Measurements from ENCODE around the gene ZNF425.
A peak's percentile ranks its signal among the peaks of the same experiment; 100 is the strongest.
"Not testable (repeated sequence)": the region's sequence is repeated elsewhere in the genome, so short reads cannot be mapped to it uniquely, and the experiment has no call there.

The ZNF425 gene

DNA sequence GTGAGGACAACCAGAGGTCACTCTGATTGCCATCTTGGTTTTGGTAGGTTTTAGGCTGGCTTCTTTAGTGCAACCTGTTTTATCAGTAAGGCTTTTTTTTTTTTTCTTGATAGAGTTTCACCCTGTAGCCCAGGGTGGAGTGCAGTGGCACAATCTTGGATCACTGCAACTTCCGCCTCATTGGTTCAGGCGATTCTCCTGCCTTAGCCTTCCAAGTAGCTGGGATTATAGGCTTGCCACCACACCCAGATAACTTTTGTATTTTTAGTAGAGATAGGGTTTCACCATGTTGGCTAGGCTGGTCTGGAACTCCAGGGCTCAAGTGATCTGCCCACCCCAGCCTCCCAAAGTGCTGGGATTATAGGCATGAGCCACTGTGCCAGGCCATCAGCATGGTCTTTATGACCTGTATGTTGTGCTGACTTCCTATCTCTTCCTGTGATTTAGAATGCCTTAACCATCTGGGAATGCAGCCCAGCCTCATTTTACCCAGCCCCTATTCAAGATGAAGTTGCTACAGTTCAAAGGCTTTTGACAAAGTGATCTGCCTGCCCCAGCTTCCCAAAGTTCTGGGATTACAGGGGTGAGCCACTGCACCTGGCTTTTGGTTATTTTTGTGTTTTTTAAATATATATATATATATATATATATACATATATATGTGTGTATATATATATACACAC lies 7.0 kb upstream of the ZNF425 start:
- DNase-seq (ENCODE audit: low spot score) = no peak

DNA sequence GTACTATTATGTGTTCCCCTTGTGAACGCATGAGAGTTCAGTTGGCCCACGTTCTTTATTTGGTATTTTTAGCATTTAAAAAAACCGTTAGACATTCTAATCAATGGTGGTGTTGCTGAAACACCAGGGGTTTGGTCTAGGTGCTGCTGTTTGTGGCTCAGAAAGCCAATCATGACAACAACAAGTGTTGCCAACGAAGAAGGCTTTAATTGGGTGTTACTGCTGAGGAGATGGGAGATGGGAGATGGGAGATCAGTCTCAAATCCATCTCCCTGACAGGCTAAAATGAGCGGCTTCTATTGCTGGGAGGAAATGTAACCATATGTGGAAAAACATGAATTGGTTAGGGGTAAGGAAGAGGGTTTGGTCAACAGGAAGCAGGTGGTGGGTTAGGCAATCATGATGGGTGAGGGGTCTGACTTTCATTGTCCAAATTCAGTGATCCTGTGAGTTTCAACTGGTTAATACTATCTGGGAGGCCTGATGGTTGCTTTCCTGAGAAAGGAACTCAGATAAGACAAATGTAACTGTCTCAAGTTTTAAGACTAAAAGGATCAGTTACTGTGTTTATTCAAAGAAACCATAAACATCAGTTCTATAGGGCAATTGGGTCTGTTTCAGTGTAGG lies 4.6 kb upstream of the ZNF425 start:
- DNase-seq (ENCODE audit: low spot score) = no peak

DNA sequence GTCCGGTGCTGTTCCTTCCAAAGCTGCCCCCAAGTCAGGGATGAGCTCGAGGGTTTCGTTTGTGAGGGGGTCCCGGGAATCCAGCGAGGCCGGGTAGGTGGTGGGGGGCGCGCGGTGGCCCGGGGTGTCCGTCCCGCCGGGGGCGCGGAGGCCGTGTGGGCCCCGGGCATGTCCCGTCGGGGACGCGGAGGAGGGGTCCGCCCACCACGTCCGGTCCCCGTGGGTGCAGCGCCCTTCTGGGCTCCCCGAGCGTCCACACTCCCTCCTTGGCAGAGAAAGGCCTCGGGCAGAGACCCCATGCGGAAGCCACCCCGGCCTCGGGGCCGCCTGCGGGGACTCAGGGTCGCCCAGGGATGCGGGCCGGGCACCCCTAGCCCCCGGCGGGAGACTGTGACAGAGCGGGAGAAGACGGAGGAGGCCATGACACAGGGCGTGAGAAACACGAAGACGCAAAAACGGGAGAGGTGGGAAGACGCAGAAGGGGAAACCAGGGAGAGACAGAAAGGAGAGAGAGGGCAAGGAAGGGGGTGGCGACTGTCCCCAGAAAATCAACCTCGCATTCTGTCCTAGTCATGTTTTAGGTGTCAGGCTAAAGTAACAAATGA lies 640 bp upstream of the ZNF425 start:
- DNase-seq (ENCODE audit: low spot score) = peak; percentile 59

DNA sequence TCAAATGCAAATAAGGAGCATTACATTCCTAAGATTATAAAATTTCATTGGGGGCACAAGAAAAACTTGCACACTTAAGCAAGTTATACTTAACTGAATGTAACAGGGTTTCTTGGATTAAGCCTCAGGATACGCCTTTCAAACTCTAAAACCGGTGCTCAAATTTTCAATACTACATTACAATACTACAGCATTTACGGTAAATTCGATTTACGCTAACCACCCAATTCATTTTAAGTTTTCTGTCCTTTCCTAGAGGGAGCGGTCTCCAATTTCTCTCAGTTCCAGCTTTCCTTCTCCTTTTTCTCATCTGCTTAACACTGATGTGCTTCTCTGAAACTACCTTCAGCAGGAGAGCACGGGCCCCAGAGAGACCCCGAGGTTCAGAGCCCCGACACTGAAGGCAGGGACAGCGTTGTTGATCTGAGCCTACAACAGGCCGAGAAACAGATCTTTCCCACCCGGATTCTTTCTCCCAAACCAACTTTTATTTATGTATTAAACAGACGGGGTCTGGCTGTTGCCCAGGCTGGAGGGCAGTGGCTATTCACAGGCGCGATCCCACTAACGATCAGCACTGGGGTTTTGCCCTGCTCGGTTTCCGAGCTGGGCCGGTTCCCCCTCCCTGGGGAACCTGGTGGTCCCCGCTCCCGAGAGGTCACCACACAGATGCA lies 798 bp downstream of the ZNF425 start:
- no peak for DNase-seq (ENCODE audit: low spot score)

DNA sequence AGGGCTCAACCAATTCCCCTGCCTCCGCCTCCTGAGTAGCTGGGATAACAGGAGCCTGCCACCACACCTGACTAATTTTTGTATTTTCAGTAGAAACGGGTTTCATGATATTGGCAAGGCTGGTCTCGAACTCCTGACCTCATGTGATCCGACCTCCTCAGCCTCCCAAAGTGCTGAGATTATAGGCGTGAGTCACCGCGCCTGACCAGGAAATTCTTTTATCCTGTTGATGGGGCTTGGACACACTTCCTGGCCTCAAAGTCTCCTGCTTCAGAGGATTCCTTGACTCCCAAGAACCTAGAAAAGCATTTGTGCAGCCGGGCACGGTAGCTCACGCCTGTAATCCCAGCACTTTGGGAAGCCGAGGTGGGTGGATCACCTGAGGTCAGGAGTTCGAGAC lies 16.2 kb downstream of the ZNF425 start:
- DNase-seq (ENCODE audit: low spot score) = no peak

- no peak for DNase-seq (ENCODE audit: low spot score)
These were observed 21.4 kb downstream of the ZNF425 start for GRCh38 chr7:149104749-149105148.

DNA sequence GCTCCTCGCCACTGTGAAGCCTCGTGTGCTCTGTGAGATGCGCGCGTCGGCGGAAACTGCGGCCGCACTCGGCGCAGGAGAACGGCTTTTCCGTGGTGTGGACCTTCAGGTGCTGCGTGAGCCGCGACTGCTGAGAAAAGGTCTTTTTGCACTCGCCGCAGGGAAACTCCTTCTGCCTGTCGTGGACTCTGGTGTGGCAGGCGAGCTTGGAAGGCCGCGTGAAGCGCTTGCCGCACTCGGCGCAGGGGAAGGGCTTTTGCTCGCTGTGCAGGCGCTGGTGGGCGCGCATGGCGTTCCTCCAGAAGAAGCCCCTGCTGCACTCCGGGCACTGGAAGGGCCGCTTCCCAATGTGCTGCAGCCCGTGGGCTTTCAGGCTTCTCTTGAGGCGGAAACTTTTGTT lies 21.9 kb downstream of the ZNF425 start:
- DNase-seq (ENCODE audit: low spot score) = no peak

- DNase-seq (ENCODE audit: low spot score) = no peak
These were observed 22.7 kb downstream of the ZNF425 start for GRCh38 chr7:149103424-149103823.

DNA sequence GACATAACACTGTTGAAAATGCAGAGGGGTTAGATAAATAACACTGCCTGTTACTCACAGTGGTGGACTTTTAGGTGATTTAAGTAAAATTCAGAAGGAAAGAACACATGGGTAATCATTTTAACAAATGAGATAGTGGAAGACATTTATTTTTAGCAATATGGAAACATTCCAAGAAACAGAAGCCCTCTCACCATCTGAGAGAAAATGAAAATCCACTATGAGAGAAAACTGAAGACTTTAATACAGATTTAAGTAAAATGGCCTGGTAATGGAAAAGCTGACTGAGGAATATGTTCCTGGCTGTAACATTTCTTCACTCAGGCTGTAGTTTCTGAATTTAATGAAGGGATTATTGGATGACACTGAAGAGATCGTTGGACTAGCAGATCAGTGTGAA lies 23.5 kb downstream of the ZNF425 start:
- DNase-seq (ENCODE audit: low spot score) = no peak

- no peak for DNase-seq (ENCODE audit: low spot score)
These were observed 25.3 kb downstream of the ZNF425 start for GRCh38 chr7:149100821-149101220.

DNA sequence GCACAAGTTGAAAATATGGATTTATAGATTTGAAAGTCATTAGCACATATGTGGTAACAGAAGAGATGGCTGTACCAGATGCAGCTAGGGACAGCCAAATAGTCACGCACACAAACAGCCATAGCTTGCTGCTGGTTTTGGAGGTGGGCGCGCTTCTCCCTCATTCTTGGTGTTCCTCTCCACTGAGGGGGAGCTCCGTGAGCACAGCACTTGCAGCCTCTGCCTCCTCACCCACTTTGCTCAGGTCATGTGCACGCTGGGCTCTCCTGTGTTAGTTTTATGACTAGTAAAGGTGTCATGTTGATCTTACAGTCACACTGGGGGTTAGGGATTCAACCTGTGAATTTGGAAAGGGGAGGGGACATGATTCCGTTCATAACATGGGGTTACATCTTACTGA lies 27.1 kb downstream of the ZNF425 start:
- DNase-seq (ENCODE audit: low spot score) = no peak

DNA sequence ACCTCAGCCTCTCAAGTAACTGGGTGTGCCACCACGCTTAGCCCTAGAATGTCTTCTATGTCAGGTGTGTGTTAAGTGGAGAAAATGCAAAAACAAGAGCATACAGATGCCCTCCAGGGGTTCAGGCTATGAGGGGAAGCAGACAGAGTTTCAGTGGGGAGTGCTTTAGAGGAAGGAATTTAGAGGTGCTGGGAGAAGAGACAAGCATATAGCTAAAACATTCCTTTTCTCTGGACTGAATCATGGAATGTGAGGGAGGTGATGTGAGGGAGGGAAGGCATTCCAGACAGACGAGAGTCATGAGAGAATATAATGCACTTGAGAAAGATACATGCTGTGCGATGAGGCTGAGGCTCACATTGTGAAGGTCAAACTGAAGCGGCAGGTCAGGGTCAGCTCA lies 29.0 kb downstream of the ZNF425 start:
- DNase-seq (ENCODE audit: low spot score) = no peak

- no peak for DNase-seq (ENCODE audit: low spot score)
These were observed 32.9 kb downstream of the ZNF425 start for GRCh38 chr7:149093228-149093627.

- not testable (repeated sequence) for DNase-seq (ENCODE audit: low spot score)
These were observed 33.9 kb downstream of the ZNF425 start for GRCh38 chr7:149092244-149092643.

DNA sequence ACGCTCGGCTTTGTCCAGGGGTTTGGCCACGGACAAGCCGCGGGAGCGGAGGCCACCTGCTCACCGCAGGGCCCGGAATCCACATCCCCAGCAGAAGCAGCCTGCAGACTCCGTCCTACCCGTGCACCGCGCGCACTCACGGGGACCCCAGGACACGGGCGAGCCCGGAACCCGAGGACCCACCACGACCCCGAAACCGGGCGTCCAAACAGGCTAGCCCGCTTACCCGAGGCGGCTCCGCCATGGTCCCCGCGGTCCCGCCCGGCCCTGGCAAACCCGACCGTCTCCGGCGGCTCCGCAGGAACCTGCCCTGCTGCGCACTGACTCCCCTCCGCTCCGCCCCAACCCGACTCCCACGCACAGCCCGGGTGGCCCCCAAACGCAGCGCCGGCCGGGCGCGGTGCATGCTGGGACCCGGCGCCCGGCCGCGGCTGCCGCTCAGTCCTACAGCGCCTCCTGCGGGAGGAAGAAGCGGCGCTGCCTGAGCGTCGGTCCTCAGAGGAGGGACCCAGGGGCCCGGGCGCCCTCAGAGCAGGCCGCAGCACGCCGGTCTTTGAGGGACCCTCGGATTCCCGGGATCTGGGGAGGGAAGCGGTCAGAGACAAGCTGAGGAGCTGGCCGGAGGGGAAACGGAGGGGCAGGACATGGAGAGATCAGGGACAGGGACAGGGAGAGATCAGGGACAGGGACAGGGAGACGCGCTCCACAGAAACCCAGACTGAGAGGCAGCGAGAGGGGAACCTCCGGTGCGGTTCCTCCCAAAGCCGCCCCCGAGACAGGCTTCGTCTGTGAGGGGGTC lies 35.5 kb downstream of the ZNF425 start, which contains the start of gene ZNF786:
Gene ZNF786 (minus strand): TSS at position 322 of the 799 bp plus-strand sequence. CDS start 78 bp downstream, at position 244.
- DNase-seq (ENCODE audit: low spot score) = peak; percentile 93

- DNase-seq (ENCODE audit: low spot score) = no peak
These were observed 38.7 kb downstream of the ZNF425 start for GRCh38 chr7:149087376-149087775.

- DNase-seq (ENCODE audit: low spot score) = no peak
These were observed 40.3 kb downstream of the ZNF425 start for GRCh38 chr7:149085866-149086265.

GRCh38 chr7:149084407-149084806 lies 41.7 kb downstream of the ZNF425 start:
- DNase-seq (ENCODE audit: low spot score) = no peak

GRCh38 chr7:149081914-149082313 lies 44.2 kb downstream of the ZNF425 start:
- DNase-seq (ENCODE audit: low spot score) = no peak

- DNase-seq (ENCODE audit: low spot score) = no peak
These were observed 48.5 kb downstream of the ZNF425 start for GRCh38 chr7:149077594-149077993.

DNA sequence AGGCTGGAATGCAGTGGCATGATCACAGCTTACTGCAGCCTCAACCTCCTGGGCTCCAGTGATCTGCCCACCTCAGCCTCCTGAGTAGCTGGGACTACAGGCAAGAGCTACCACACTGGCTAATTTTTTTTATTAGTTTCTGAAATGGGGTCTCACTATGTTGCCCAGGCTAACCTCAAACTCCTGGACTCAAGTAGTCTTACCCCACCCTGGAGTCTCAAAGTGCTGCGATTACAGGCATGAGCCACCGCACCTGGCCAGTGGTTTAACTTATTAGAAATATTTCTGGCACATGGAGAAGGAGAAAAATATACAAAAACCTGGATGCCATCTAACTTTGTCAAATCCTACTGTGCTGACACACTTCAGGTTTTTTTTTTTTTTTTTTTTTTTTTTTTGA lies 50.8 kb downstream of the ZNF425 start:
- no peak for DNase-seq (ENCODE audit: low spot score)

Data from SK-N-DZ (cell line).